Liver (tissue), 3 donors: ENCODE results near the gene UXS1.

ENCODE experiments used
- ATF3 ChIP-seq: IDR thresholded peaks from 2 replicates; pipeline ENCODE4 v1.6.1; 2016; ENCODE audit warnings: antibody characterized with exemption
- CTCF ChIP-seq: fragments of 150-350 bp; IDR thresholded peaks from 2 replicates; pipeline ENCODE4 v1.5.1; 2017; ENCODE audit warnings: improper control_type of control experiment, low read depth, low read length; ENCODE audit not compliant: missing input control
- EGR1 ChIP-seq, 2 donors: IDR thresholded peaks; 2 replicates each; pipeline ENCODE4 v1.6.1; 2016 to 2018; ENCODE audit warnings: antibody characterized with exemption in 2 of 2, low read depth in 2 of 2
- FOXA1 ChIP-seq: IDR thresholded peaks from 2 replicates; pipeline ENCODE4 v1.6.1; 2016; ENCODE audit warnings: antibody characterized with exemption
- JUND ChIP-seq, 2 donors: IDR thresholded peaks; 2 replicates each; pipeline ENCODE4 v1.6.1; 2016; ENCODE audit warnings: antibody characterized with exemption in 2 of 2
- NR2F2 ChIP-seq: IDR thresholded peaks from 2 replicates; pipeline ENCODE4 v1.6.1; 2016; ENCODE audit warnings: antibody characterized with exemption
- RAD21 ChIP-seq, 2 donors: IDR thresholded peaks; 2 replicates each; pipeline ENCODE4 v1.6.1; 2016; ENCODE audit warnings: antibody characterized with exemption in 2 of 2, mild to moderate bottlenecking in 2 of 2
- RXRA ChIP-seq, 2 donors: IDR thresholded peaks; 2 replicates each; pipeline ENCODE4 v1.6.1; 2017 to 2018; ENCODE audit warnings: antibody characterized with exemption in 2 of 2, mild to moderate bottlenecking in 1 of 2
- SP1 ChIP-seq: IDR thresholded peaks from 2 replicates; pipeline ENCODE4 v1.6.1; 2018; ENCODE audit warnings: antibody characterized with exemption, mild to moderate bottlenecking
- TAF1 ChIP-seq: conservative IDR thresholded peaks from 2 replicates; pipeline ENCODE4 v1.6.1; 2016; ENCODE audit warnings: antibody characterized with exemption, mild to moderate bottlenecking
- YY1 ChIP-seq: IDR thresholded peaks from 2 replicates; pipeline ENCODE4 v1.6.1; 2016; ENCODE audit warnings: antibody characterized with exemption, mild to moderate bottlenecking
- ZBTB33 ChIP-seq: IDR thresholded peaks from 2 replicates; pipeline ENCODE4 v1.6.1; 2016; ENCODE audit warnings: antibody characterized with exemption
- TF ChIP-seq, protein P1 (sequence below): IDR thresholded peaks from 2 replicates; pipeline ENCODE4 v1.6.1; 2016; ENCODE audit warnings: antibody characterized with exemption, mild to moderate bottlenecking
- TF ChIP-seq, protein P2 (sequence below): IDR thresholded peaks from 2 replicates; pipeline ENCODE4 v1.6.1; 2016; ENCODE audit warnings: antibody characterized with exemption
- donor health status: healthy.
- donor health status: healthy.

DNA sequence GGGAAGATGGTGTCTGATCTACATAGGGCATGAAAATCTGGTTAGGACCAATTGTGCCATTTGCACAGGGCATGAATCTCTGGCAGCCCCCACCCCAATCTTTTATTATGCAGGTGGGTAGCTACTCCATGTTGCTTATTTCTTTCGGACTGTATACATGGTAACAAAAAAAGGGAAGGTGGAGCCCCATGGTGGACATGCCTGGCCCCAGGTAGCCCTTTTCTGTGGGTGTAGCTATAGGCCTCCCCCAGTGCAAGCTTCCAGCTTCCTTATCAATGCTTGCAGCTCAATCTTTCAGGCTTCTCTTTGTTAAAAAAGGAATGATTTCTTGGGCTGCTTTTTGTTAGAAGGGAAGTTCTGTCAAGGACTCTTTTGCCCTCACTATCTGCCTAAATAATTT, 14.3 kb upstream of the UXS1 start:
- TF ChIP-seq TAF1 (no peak), CTCF (no peak), JUND (IDR thresholded peaks at IDR 0.05) (no peak), RAD21 (IDR thresholded peaks at IDR 0.05) (no peak), EGR1 (IDR thresholded peaks at IDR 0.05; ENCODE audit: low read depth in 2 of 2) (no peak), ZBTB33 (no peak), ATF3 (no peak), SP1 (no peak), YY1 (no peak), FOXA1 (no peak), NR2F2 (no peak), RXRA (IDR thresholded peaks at IDR 0.05) (no peak)
- TF ChIP-seq, protein P1, sequence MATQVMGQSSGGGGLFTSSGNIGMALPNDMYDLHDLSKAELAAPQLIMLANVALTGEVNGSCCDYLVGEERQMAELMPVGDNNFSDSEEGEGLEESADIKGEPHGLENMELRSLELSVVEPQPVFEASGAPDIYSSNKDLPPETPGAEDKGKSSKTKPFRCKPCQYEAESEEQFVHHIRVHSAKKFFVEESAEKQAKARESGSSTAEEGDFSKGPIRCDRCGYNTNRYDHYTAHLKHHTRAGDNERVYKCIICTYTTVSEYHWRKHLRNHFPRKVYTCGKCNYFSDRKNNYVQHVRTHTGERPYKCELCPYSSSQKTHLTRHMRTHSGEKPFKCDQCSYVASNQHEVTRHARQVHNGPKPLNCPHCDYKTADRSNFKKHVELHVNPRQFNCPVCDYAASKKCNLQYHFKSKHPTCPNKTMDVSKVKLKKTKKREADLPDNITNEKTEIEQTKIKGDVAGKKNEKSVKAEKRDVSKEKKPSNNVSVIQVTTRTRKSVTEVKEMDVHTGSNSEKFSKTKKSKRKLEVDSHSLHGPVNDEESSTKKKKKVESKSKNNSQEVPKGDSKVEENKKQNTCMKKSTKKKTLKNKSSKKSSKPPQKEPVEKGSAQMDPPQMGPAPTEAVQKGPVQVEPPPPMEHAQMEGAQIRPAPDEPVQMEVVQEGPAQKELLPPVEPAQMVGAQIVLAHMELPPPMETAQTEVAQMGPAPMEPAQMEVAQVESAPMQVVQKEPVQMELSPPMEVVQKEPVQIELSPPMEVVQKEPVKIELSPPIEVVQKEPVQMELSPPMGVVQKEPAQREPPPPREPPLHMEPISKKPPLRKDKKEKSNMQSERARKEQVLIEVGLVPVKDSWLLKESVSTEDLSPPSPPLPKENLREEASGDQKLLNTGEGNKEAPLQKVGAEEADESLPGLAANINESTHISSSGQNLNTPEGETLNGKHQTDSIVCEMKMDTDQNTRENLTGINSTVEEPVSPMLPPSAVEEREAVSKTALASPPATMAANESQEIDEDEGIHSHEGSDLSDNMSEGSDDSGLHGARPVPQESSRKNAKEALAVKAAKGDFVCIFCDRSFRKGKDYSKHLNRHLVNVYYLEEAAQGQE, result no peak
- TF ChIP-seq, protein P2, sequence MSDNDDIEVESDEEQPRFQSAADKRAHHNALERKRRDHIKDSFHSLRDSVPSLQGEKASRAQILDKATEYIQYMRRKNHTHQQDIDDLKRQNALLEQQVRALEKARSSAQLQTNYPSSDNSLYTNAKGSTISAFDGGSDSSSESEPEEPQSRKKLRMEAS, result no peak
